CD4-positive, alpha-beta T cell (primary cell): ENCODE data around the gene PPP1CA. TPM values are rescaled to one million over a fixed set of nuclear protein-coding genes. Genes with fewer than 3 reads are reported as not detected.

ENCODE experiments used
- ATAC-seq: fragments of 200-7000 bp; cut with Tn5 transposase; one replicate; pipeline ENCODE4 v1.10.0; 2022; ENCODE audit warnings: mild to moderate bottlenecking; ENCODE audit not compliant: poor library complexity
- CTCF ChIA-PET: fragments of 350-600 bp; sonication (Branson Sonifier 250); formaldehyde crosslinking; loops from one replicate; lab custom pipeline; 2021; ENCODE audit warnings: antibody characterized with exemption, inconsistent platforms; lab: Charles Lee
- POLR2A ChIA-PET: fragments of 350-600 bp; sonication (Branson Sonifier 250); formaldehyde crosslinking; loops from one replicate; lab custom pipeline; 2021; ENCODE audit warnings: antibody characterized with exemption, inconsistent platforms; lab: Charles Lee
- DNase-seq, 14 experiments: peaks; one replicate each; pipeline ENCODE4 v3.0.0-alpha.2; 2013 to 2020; ENCODE audit warnings: mixed read lengths in 2 of 14
- H3K27ac ChIP-seq, 2 donors: one replicate each; pipeline versions ENCODE4 v1.5.1 to v1.7.0; 2013; ENCODE audit warnings: low read length in 2 of 2, low read depth in 1 of 2, mild to moderate bottlenecking in 1 of 2
- H3K27me3 ChIP-seq, 2 experiments: 1 replicate in 1 of 2; 2 replicates in 1 of 2; pipeline versions ENCODE4 v1.6.1 to v1.7.0; 2013; ENCODE audit warnings: low read length in 2 of 2, control low read depth in 1 of 2, mild to moderate bottlenecking in 1 of 2, moderate library complexity in 1 of 2; ENCODE audit not compliant: insufficient read depth in 2 of 2, control insufficient read depth in 1 of 2
- H3K36me3 ChIP-seq: one replicate; pipeline ENCODE4 v1.6.1; 2013; ENCODE audit warnings: low read length, control low read depth; ENCODE audit not compliant: insufficient read depth
- H3K4me1 ChIP-seq: one replicate; pipeline ENCODE4 v1.6.1; 2013; ENCODE audit warnings: low read length, control low read depth; ENCODE audit not compliant: insufficient read depth
- H3K4me3 ChIP-seq: one replicate; pipeline ENCODE4 v1.5.1; 2013; ENCODE audit warnings: mild to moderate bottlenecking, low read length, moderate library complexity
- H3K9me3 ChIP-seq, 2 experiments: 1 replicate in 1 of 2; 2 replicates in 1 of 2; pipeline versions ENCODE4 v1.6.1 to v1.7.0; 2013; ENCODE audit warnings: low read length in 2 of 2, mild to moderate bottlenecking in 2 of 2, control low read depth in 1 of 2, moderate library complexity in 1 of 2; ENCODE audit not compliant: control insufficient read depth in 1 of 2, insufficient read depth in 1 of 2
- H3K27ac Mint-ChIP-seq: one replicate; pipeline ENCODE4 v1.8.0; 2020; ENCODE audit warnings: mixed read lengths
- H3K27me3 Mint-ChIP-seq: one replicate; pipeline ENCODE4 v1.8.0; 2021; ENCODE audit warnings: mixed read lengths
- H3K36me3 Mint-ChIP-seq: one replicate; pipeline ENCODE4 v1.8.0; 2021; ENCODE audit warnings: low read depth, mixed read lengths
- H3K4me1 Mint-ChIP-seq: one replicate; pipeline ENCODE4 v1.8.0; 2021; ENCODE audit warnings: low read depth, mixed read lengths
- H3K4me3 Mint-ChIP-seq: one replicate; pipeline ENCODE4 v1.8.0; 2020; ENCODE audit warnings: mild to moderate bottlenecking, mixed read lengths
- H3K9me3 Mint-ChIP-seq: one replicate; pipeline ENCODE4 v1.8.0; 2020; ENCODE audit warnings: mixed read lengths
- CTCF ChIP-seq: fragments of 200-600 bp; IDR thresholded peaks from one replicate; pipeline ENCODE4 v1.8.0; 2022; ENCODE audit warnings: antibody characterized with exemption, mild to moderate bottlenecking
- intact Hi-C, 2 experiments: fragments of 100-400 bp; cut with DNase I in 1 of 2; cut with micrococcal nuclease in 1 of 2; formaldehyde crosslinking; loops; one replicate each; pipeline versions ENCODE4 v1.15.1 to v1.9.0; 2023 to 2025; cut with DNase I, micrococcal nuclease
- polyA plus RNA-seq, 2 donors: library from polyadenylated mRNA; unstranded; fragments of 120-200 nt; gene quantifications; one replicate each; pipeline ENCODE4 v1.2.1, GENCODE V29; 2013
- total RNA-seq, 174 experiments: library from RNA in 2 of 174; stranded (reverse) in 2 of 174; gene quantifications; one replicate each; pipeline ENCODE4 v1.2.3 and lab custom pipeline; 2021 to 2026

The PPP1CA gene
- total RNA-seq (10 to 100 TPM; 42.0 to 45.5 TPM), total RNA-seq (lab: John Stamatoyannopoulos, UW) (49.8 to 329 (median 128) reads per million in 172 experiments)
- polyA plus RNA-seq (2013, experiment 1 of 2) = 219 TPM
- polyA plus RNA-seq (2013, experiment 2 of 2) = 208 TPM

DNA sequence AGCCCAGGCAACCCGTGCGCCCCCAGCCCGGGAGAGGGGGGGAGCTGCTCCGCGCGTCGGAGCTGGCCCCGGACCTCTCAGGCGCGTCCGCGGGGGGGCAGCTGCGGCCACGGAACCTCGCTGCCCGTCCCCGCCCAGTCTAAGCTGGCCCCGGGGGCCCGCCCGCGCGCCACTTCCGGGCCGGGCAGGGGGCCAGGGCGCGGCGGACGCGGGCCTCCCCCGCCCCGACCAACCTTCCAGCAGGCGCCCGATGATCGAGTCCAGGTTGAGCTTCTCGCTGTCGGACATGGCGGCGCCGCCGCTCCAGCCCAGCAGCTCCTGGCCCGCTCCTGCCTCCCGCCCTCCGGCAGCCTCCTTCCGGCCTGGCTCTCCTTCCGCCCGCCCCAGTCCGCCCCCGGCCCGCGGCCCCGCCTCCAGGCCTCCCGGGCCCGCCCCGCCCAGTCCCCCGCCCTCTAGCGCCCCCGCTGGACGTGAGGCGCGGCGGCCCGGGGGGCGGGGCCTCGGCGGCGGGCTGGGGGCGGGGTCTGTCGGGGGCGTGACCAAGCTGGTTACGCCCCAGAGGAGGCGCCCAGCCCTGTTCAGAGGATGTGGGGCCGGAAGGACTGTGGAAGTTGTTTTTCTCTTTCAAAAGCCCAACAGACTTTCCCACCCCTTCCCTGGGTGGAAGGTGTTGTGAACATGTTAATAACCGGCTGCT is at the start of gene PPP1CA:
TSS of gene PPP1CA (minus strand) at position 364 of the 697 bp plus-strand sequence. CDS start at position 288, 76 bp downstream.
- ATAC-seq (peak; percentile 69), DNase-seq (peak; percentile 83 to 96 (median 92))
- ChIA-PET CTCF (interaction anchor here (0.6 to 5.3 kb wide), 25 partner anchors 8 to 182 kb away, joined by 3 to 46 read pairs (median 4); partner anchors contain the start of genes AIP, CARNS1, CDK2AP2 and CLCF1), POLR2A (interaction anchor here (0.7 to 7.1 kb wide), 36 partner anchors 7 to 758 kb away, joined by 3 to 353 read pairs (median 6); partner anchors contain the start of genes AIP, ANKRD13D, CARNS1 and CLCF1)
- peak within 1 kb of the TSS; percentile 98 for H3K27ac Mint-ChIP-seq
- Histone ChIP-seq H3K27me3 (peaks cover 0 to 3% of the 10 kb centered on the region in 2 experiments), H3K27ac (peak within 1 kb of the TSS; percentile 62 to 84), H3K9me3 (peaks cover 0 to 5% of the 10 kb centered on the region in 2 experiments), H3K4me3 (peak within 1 kb of the TSS; percentile 98), H3K4me1 (peaks cover 86% of the 10 kb centered on the region), H3K36me3 (peaks cover 48% of the 10 kb centered on the region)
- peaks cover 56% of the 10 kb centered on the region for H3K36me3 Mint-ChIP-seq
- H3K4me3 Mint-ChIP-seq = peak within 1 kb of the TSS; percentile 100
- H3K4me1 Mint-ChIP-seq = peaks cover 56% of the 10 kb centered on the region
- H3K9me3 Mint-ChIP-seq = no peaks in the 10 kb centered on the region
- intact Hi-C loops = loop anchor here (1.0 to 5.0 kb wide), 6 partner anchors 27 to 106 kb away; partner anchors contain the start of genes TMEM134 (in 2 of the 2), CDK2AP2 (in 1 of the 2), PITPNM1 (in 1 of the 2) and PTPRCAP (in 1 of the 2)
- H3K27me3 Mint-ChIP-seq = no peaks in the 10 kb centered on the region
- no peak for TF ChIP-seq CTCF

- DNase-seq (no peak), ATAC-seq (no peak)
- no peak overlapping the region for H3K4me3 Mint-ChIP-seq
- Histone ChIP-seq H3K4me1 (peaks cover 62% of the 10 kb centered on the region), H3K4me3 (no peak overlapping the region), H3K27me3 (no peaks in the 10 kb centered on the region), H3K36me3 (no peaks in the 10 kb centered on the region), H3K27ac (no peak overlapping the region), H3K9me3 (no peaks in the 10 kb centered on the region)
- H3K27ac Mint-ChIP-seq = no peak overlapping the region
- no peaks in the 10 kb centered on the region for H3K9me3 Mint-ChIP-seq
- ChIA-PET CTCF (interaction anchor here (1.7 kb wide), 1 partner anchor 17 kb away, joined by 3 read pairs; no protein-coding TSS in a partner anchor), POLR2A (interaction anchor here (1.0 to 16.8 kb wide), 5 partner anchors 11 to 33 kb away, joined by 3 to 110 read pairs (median 3); partner anchors contain the start of genes AIP and PTPRCAP)
- TF ChIP-seq CTCF = no peak
- no peaks in the 10 kb centered on the region for H3K36me3 Mint-ChIP-seq
- no peaks in the 10 kb centered on the region for H3K27me3 Mint-ChIP-seq
- H3K4me1 Mint-ChIP-seq = peaks cover 35% of the 10 kb centered on the region
- intact Hi-C loops = no loop called here
These were observed 49.4 kb upstream of the PPP1CA start for GRCh38 chr11:67450796-67451657.
